Measurements from ENCODE around the gene LIN37. TPM values are rescaled to one million over a fixed set of nuclear protein-coding genes. Genes with fewer than 3 reads are reported as not detected.
A peak's percentile ranks its signal among the peaks of the same experiment; 100 is the strongest.

The LIN37 gene
- total and polyA plus RNA-seq, 9 of the 15 experiments (the other 6 are each of a cell fraction or from before 2014, with no cell fraction given), result 1.2 to 12.5 (median 8.6) TPM

GRCh38 chr19:35716801-35717664, 31.3 kb upstream of the LIN37 start (continued):
- TF ChIP-seq TEAD2 (tag; IDR thresholded peaks at IDR 0.05) (no peak), RFX5 (IDR thresholded peaks at IDR 0.05; ENCODE audit: low read depth, low read length) (no peak), BRF1 (IDR thresholded peaks at IDR 0.05; ENCODE audit: borderline replicate concordance, extremely low read depth, insufficient read length) (no peak), TGIF2 (CRISPR knock-in tag; IDR thresholded peaks at IDR 0.05) (no peak), ESRRA (IDR thresholded peaks at IDR 0.05; ENCODE audit: borderline replicate concordance, low read depth) (peak; percentile 34; the same call in 1 of the 2 replicates), HEY1 (CRISPR knock-in tag; IDR thresholded peaks at IDR 0.05; ENCODE audit: borderline replicate concordance) (no peak), ZFX (CRISPR knock-in tag; IDR thresholded peaks at IDR 0.05) (peak; percentile 88), THRAP3 (IDR thresholded peaks at IDR 0.05; ENCODE audit: borderline replicate concordance) (no peak), GATAD2B (IDR thresholded peaks at IDR 0.05; ENCODE audit: borderline replicate concordance) (no peak), SMARCA4 (IDR thresholded peaks at IDR 0.05) (peak; percentile 60), ZNF785 (CRISPR knock-in tag; IDR thresholded peaks at IDR 0.05) (no peak), CHD4 (IDR thresholded peaks at IDR 0.05; ENCODE audit: insufficient read depth, insufficient replicate concordance, low read depth, low read length, poor library complexity, severe bottlenecking) (peak; percentile 45), ZBTB11 (CRISPR knock-in tag; IDR thresholded peaks at IDR 0.05) (no peak), ZNF253 (CRISPR knock-in tag; conservative IDR thresholded peaks at IDR 0.05) (no peak), NFE2 (IDR thresholded peaks at IDR 0.05; ENCODE audit: low read depth) (no peak), BDP1 (IDR thresholded peaks at IDR 0.05; ENCODE audit: insufficient read depth, insufficient read length) (no peak), SAFB (IDR thresholded peaks at IDR 0.05; ENCODE audit: borderline replicate concordance, low read depth, low read length) (peak; percentile 71; the same call in 1 of the 2 replicates), ELF1 (tag; IDR thresholded peaks at IDR 0.05) (no peak), FOS (IDR thresholded peaks at IDR 0.05; ENCODE audit: extremely low read depth, insufficient read length) (no peak), MCM7 (IDR thresholded peaks at IDR 0.05) (no peak)
- TF ChIP-seq, protein P1, sequence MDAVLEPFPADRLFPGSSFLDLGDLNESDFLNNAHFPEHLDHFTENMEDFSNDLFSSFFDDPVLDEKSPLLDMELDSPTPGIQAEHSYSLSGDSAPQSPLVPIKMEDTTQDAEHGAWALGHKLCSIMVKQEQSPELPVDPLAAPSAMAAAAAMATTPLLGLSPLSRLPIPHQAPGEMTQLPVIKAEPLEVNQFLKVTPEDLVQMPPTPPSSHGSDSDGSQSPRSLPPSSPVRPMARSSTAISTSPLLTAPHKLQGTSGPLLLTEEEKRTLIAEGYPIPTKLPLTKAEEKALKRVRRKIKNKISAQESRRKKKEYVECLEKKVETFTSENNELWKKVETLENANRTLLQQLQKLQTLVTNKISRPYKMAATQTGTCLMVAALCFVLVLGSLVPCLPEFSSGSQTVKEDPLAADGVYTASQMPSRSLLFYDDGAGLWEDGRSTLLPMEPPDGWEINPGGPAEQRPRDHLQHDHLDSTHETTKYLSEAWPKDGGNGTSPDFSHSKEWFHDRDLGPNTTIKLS (IDR thresholded peaks at IDR 0.05; ENCODE audit: borderline replicate concordance, low read depth), result peak; percentile 95
- TF ChIP-seq, protein P2, sequence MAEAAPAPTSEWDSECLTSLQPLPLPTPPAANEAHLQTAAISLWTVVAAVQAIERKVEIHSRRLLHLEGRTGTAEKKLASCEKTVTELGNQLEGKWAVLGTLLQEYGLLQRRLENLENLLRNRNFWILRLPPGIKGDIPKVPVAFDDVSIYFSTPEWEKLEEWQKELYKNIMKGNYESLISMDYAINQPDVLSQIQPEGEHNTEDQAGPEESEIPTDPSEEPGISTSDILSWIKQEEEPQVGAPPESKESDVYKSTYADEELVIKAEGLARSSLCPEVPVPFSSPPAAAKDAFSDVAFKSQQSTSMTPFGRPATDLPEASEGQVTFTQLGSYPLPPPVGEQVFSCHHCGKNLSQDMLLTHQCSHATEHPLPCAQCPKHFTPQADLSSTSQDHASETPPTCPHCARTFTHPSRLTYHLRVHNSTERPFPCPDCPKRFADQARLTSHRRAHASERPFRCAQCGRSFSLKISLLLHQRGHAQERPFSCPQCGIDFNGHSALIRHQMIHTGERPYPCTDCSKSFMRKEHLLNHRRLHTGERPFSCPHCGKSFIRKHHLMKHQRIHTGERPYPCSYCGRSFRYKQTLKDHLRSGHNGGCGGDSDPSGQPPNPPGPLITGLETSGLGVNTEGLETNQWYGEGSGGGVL (CRISPR knock-in tag; IDR thresholded peaks at IDR 0.05), result no peak

Measured in K562 (cell line).